ENCODE data around the gene ZGPAT.

GRCh38 chr20:63705232-63706026, 2.4 kb upstream of the ZGPAT start:
- TF ChIP-seq POLR2A (IDR thresholded peaks at IDR 0.05; ENCODE audit: low read length) = no peak
- TF ChIP-seq GATA1 (IDR thresholded peaks at IDR 0.05; ENCODE audit: low read depth, low read length) = no peak

Data from erythroblast (primary cell).